OCI-LY3 (cell line): ENCODE results near the gene YIPF4.

ENCODE experiments used
- CTCF ChIP-seq: fragments of 200-600, 300-600 bp; sonication (generic); IDR thresholded peaks from 2 replicates; pipeline ENCODE4 v1.5.1; 2014; ENCODE audit warnings: antibody characterized with exemption, low read length, low read depth
- EZH2phosphoT487 ChIP-seq: fragments of 200-600 bp; shearing (Covaris generic); IDR thresholded peaks from 2 replicates; pipeline ENCODE4 v1.6.1; 2018; ENCODE audit warnings: antibody characterized with exemption, mixed run types, low read depth

DNA sequence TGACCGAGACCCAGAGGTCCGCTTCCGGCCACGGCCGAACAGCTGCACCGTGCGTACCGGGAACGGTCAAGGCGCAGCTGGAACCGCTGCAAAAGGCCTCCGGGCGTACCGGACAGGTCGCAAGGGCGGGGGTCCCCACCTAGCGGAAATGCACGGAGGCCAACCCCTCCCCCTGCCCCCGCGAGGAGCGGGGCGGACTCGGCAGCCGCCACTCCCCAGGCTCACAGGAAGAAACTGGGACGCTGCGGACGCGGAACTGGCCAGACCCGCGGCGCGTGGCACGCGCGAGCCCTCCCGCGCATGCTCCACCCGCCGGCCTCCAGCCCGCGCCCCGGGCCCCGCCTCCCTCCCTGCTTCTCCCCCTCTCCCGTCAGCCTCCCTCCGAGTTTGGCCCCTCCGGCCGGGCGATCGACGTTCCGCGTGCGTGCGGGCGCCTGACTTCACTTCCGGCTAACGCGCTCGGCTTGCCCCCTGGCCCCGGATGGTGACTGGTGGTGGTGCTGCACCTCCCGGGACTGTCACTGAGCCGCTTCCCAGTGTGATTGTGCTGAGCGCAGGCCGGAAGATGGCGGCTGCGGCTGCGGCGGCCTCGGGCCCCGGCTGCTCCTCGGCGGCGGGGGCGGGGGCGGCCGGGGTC is 79.1 kb downstream of the YIPF4 start, which contains the start of gene BIRC6:
- TF ChIP-seq EZH2phosphoT487 (no peak), CTCF (no peak)
